SH-SY5Y (cell line): Measurements from ENCODE around the gene FTHL17.

Experiments used
- GATA2 ChIP-seq: IDR thresholded peaks from 2 replicates; pipeline ENCODE4 v1.6.1; 2011; ENCODE audit warnings: mild to moderate bottlenecking, low read depth, low read length
- GATA3 ChIP-seq: IDR thresholded peaks from 2 replicates; pipeline ENCODE4 v1.6.1; 2011; ENCODE audit warnings: low read depth, mild to moderate bottlenecking, low read length, moderate library complexity

DNA sequence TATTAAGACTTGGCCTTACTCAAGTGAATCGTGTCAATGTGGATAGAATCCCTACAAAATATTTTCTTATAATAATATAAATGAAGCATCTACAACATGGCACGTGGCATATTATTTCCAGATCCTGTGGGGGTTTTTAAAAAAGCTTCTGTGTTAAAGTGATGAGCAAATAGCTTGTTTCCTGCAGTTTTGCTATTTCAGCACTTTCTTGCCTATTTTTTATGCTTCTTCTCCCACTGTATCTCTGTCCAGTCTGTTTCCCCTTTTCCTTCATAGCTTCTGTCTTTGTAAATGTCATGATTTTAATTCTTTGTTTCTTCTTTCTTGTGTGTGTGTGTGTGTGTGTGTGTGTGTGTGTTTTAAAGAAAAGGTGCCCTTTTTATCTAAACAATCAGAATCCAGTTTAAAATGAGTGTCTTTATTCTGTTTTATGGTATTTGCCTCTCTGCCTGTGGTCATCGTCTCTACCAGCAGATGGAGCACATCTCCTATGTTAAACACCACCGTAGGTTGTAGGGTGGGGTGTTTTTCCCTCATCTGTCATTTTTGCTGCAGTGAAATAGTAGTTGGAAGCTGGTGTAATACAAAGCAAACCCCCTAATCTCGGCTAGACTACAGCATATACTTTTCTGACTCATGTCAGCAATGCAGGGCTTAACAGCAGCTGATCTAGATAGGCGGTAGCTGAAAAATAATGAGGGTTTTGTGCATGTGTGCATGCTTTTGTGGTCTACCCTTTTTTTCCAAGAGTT lies 33.1 kb downstream of the FTHL17 start:
- TF ChIP-seq GATA2 (no peak), GATA3 (no peak)
